ENCODE data around the gene IL12RB1. TPM values are rescaled to one million over a fixed set of nuclear protein-coding genes. Genes with fewer than 3 reads are reported as not detected.
"Not testable (repeated sequence)": the region's sequence is repeated elsewhere in the genome, so short reads cannot be mapped to it uniquely, and the experiment has no call there.

Gene IL12RB1
- total RNA-seq, 2 donors from 2014 or later: not detected

DNA sequence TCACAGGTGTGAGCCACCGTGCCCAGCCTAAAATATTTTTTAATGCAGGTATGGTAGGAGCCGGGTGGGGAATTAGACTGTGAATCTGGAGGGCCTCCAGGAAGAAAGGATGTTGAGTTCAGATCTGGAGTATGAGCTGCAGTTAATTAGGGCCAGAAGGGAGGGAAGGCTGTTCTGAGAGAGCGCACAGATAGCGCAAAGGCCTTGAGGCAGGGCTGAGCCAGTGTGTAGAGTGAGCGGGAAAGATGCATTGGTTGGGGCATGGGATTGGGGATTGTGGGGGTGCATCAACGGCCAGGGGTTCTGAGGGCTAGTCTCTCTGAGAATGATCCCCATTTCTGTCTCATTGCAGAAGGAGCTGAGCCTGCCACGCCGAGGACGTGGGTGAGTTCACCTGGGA, 20.5 kb upstream of the IL12RB1 start:
- Histone ChIP-seq H3K27ac (ENCODE audit: low read depth, low read length) (no peak overlapping the region), H3K4me3 (ENCODE audit: low read length) (no peak overlapping the region), H3K36me3 (ENCODE audit: control insufficient read depth, insufficient read depth, low read length) (no peaks in the 10 kb centered on the region), H3K9ac (ENCODE audit: extremely low read depth, low read length, poor library complexity, severe bottlenecking) (no peak overlapping the region), H3K27me3 (ENCODE audit: control insufficient read depth, insufficient read depth, low read length, poor library complexity, severe bottlenecking) (peaks cover 10% of the 10 kb centered on the region), H3K4me1 (ENCODE audit: control insufficient read depth, insufficient read depth, low read length) (peaks cover 9% of the 10 kb centered on the region), H3K9me3 (ENCODE audit: control insufficient read depth, low read length) (no peaks in the 10 kb centered on the region)
- Mint-ChIP-seq H3K27ac (no peak overlapping the region), H3K27me3 (ENCODE audit: insufficient read depth) (peaks cover 27% of the 10 kb centered on the region), H3K4me1 (peaks cover 13% of the 10 kb centered on the region), H3K4me3 (no peak overlapping the region), H3K36me3 (ENCODE audit: low read depth) (peaks cover 2% of the 10 kb centered on the region), H3K9me3 (no peaks in the 10 kb centered on the region)
- WGBS, 2 experiments (ENCODE audit: insufficient coverage in 1 of 2, insufficient read length in 1 of 2): 90 to 92% methylated on average over 4 to 9 of the region's 9 CpGs
- DNase-seq: no peak
- TF ChIP-seq, protein P1, sequence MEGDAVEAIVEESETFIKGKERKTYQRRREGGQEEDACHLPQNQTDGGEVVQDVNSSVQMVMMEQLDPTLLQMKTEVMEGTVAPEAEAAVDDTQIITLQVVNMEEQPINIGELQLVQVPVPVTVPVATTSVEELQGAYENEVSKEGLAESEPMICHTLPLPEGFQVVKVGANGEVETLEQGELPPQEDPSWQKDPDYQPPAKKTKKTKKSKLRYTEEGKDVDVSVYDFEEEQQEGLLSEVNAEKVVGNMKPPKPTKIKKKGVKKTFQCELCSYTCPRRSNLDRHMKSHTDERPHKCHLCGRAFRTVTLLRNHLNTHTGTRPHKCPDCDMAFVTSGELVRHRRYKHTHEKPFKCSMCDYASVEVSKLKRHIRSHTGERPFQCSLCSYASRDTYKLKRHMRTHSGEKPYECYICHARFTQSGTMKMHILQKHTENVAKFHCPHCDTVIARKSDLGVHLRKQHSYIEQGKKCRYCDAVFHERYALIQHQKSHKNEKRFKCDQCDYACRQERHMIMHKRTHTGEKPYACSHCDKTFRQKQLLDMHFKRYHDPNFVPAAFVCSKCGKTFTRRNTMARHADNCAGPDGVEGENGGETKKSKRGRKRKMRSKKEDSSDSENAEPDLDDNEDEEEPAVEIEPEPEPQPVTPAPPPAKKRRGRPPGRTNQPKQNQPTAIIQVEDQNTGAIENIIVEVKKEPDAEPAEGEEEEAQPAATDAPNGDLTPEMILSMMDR (conservative IDR thresholded peaks at IDR 0.05): no peak

DNA sequence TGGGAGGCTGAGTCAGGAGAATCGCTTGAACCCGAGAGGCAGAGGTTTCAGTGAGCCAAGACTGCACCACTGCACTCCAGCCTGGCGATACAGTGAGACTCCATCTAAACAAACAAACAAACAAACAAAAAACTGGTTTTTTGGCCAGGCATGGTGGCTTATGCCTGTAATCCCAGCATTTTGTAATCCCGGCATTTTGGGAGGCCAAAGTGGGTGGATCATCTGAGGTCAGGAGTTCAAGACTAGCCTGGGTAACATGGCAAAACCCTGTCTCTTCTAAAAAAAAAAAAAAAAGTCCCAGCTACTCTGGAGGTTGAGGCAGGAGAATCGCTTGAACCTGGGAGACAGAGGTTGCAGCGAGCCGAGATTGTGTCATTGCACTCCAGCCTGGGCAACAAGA, 18.5 kb upstream of the IL12RB1 start:
- H3K9me3 ChIP-seq (ENCODE audit: control insufficient read depth, low read length); H3K27ac ChIP-seq (ENCODE audit: low read depth, low read length); H3K4me3 Mint-ChIP-seq; H3K4me1 ChIP-seq (ENCODE audit: control insufficient read depth, insufficient read depth, low read length); H3K9me3 Mint-ChIP-seq; H3K36me3 ChIP-seq (ENCODE audit: control insufficient read depth, insufficient read depth, low read length); H3K9ac ChIP-seq (ENCODE audit: extremely low read depth, low read length, poor library complexity, severe bottlenecking); DNase-seq; H3K36me3 Mint-ChIP-seq (ENCODE audit: low read depth); H3K4me3 ChIP-seq (ENCODE audit: low read length); H3K27ac Mint-ChIP-seq: not testable (repeated sequence)
- WGBS, 2 experiments (ENCODE audit: insufficient coverage in 1 of 2, insufficient read length in 1 of 2): 87 to 88% methylated on average over 3 to 7 of the region's 7 CpGs
- peaks cover 10% of the 10 kb centered on the region for H3K27me3 ChIP-seq (ENCODE audit: control insufficient read depth, insufficient read depth, low read length, poor library complexity, severe bottlenecking)
- Mint-ChIP-seq H3K27me3 (ENCODE audit: insufficient read depth) (peaks cover 21% of the 10 kb centered on the region), H3K4me1 (peaks cover 13% of the 10 kb centered on the region)

DNA sequence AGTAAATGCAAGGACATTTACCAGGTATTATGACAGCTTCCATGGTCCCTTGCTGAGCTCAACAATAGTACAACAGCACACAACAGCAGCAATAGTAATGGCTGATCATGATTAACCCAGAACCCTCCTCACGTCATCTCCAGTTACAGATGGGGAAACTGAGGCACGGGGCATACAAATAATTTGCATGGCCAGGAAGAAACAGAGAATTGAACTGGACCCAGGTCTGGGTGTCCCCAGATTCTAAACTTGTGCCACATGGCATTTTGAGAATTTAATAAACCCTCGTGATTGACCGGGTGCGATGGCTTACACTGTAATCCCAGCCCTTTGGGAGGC, 18.0 kb upstream of the IL12RB1 start:
- no peak for DNase-seq
- Histone ChIP-seq H3K4me1 (ENCODE audit: control insufficient read depth, insufficient read depth, low read length) (peaks cover 6% of the 10 kb centered on the region), H3K4me3 (ENCODE audit: low read length) (peak overlapping the region; percentile 74), H3K27ac (ENCODE audit: low read depth, low read length) (no peak overlapping the region), H3K27me3 (ENCODE audit: control insufficient read depth, insufficient read depth, low read length, poor library complexity, severe bottlenecking) (peaks cover 11% of the 10 kb centered on the region), H3K9me3 (ENCODE audit: control insufficient read depth, low read length) (no peaks in the 10 kb centered on the region), H3K36me3 (ENCODE audit: control insufficient read depth, insufficient read depth, low read length) (no peaks in the 10 kb centered on the region), H3K9ac (ENCODE audit: extremely low read depth, low read length, poor library complexity, severe bottlenecking) (no peak overlapping the region)
- Mint-ChIP-seq H3K27ac (peak overlapping the region; percentile 89), H3K4me1 (peaks cover 13% of the 10 kb centered on the region), H3K27me3 (ENCODE audit: insufficient read depth) (peaks cover 22% of the 10 kb centered on the region), H3K9me3 (no peaks in the 10 kb centered on the region), H3K4me3 (peak overlapping the region; percentile 59), H3K36me3 (ENCODE audit: low read depth) (no peaks in the 10 kb centered on the region)
- TF ChIP-seq, protein P1 (conservative IDR thresholded peaks at IDR 0.05): no peak
- 70 to 78% methylated on average over 5 of the region's 5 CpGs for WGBS, 2 experiments (ENCODE audit: insufficient coverage in 1 of 2, insufficient read length in 1 of 2)

DNA sequence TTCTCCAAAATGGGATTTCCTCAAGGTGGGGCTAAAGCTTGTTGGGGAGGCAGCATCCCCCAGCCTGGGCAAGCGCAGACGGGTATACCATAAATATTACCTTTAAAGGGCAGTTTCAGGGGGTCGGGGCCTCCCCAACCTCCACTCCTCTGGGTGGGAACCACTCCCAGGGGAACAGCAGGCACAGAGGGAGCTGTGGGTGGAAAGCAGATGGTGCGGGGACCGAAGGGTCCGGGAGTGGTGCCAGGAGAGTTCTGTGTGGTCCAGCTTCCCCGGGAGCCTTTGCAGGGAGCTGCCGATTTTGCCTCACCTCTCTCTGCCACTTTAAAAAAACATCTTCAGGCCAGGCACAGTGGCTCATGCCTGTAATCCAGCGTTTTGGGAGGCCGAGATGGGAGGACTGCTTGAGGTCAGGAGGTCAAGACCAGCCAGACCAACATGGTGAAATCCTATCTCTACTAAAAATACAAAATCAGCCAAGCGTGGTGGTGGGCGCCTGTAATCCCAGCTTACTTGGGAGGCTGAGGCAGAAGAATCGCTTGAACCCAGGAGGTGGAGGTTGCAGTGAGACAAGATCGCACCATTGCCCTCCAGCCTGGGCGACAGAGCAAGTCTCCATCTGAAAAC, 16.3 kb upstream of the IL12RB1 start:
- Histone ChIP-seq H3K4me3 (ENCODE audit: low read length) (no peak overlapping the region), H3K27me3 (ENCODE audit: control insufficient read depth, insufficient read depth, low read length, poor library complexity, severe bottlenecking) (peaks cover 17% of the 10 kb centered on the region), H3K36me3 (ENCODE audit: control insufficient read depth, insufficient read depth, low read length) (no peaks in the 10 kb centered on the region), H3K9me3 (ENCODE audit: control insufficient read depth, low read length) (no peaks in the 10 kb centered on the region), H3K9ac (ENCODE audit: extremely low read depth, low read length, poor library complexity, severe bottlenecking) (no peak overlapping the region), H3K27ac (ENCODE audit: low read depth, low read length) (no peak overlapping the region), H3K4me1 (ENCODE audit: control insufficient read depth, insufficient read depth, low read length) (peaks cover 4% of the 10 kb centered on the region)
- DNase-seq: no peak
- no peaks in the 10 kb centered on the region for H3K9me3 Mint-ChIP-seq
- 90 to 93% methylated on average over 5 to 15 of the region's 15 CpGs for WGBS, 2 experiments (ENCODE audit: insufficient coverage in 1 of 2, insufficient read length in 1 of 2)
- no peaks in the 10 kb centered on the region for H3K36me3 Mint-ChIP-seq (ENCODE audit: low read depth)
- TF ChIP-seq, protein P1 (conservative IDR thresholded peaks at IDR 0.05): no peak
- H3K27me3 Mint-ChIP-seq (ENCODE audit: insufficient read depth): peaks cover 23% of the 10 kb centered on the region
- peaks cover 11% of the 10 kb centered on the region for H3K4me1 Mint-ChIP-seq
- no peak overlapping the region for H3K4me3 Mint-ChIP-seq
- no peak overlapping the region for H3K27ac Mint-ChIP-seq

Data from endodermal cell (in vitro differentiated cells).